H54 (cell line): Measurements from ENCODE around the gene P2RY6.

Experiments used
- DNase-seq: peaks from one replicate; pipeline ENCODE4 v3.0.0; 2011; ENCODE audit warnings: low spot score, mixed read lengths; ENCODE audit not compliant: insufficient read length
- FAIRE-seq: peaks from 3 replicates; lab custom pipeline; 2011; peaks lifted over from hg19 to GRCh38; lab: Jason Lieb, UNC
- POLR2A ChIP-seq: IDR thresholded peaks from 2 replicates; pipeline ENCODE4 v1.6.1; 2011; ENCODE audit warnings: low read depth, mild to moderate bottlenecking, low read length

The P2RY6 gene

GRCh38 chr11:73297702-73298101 lies 25.6 kb downstream of the P2RY6 start:
- no peak for DNase-seq

GRCh38 chr11:73298233-73298632 lies 26.1 kb downstream of the P2RY6 start:
- FAIRE-seq (no peak), DNase-seq (no peak)
- TF ChIP-seq POLR2A: no peak

More at GRCh38 chr11:73297702-73298101, 25.6 kb downstream of the P2RY6 start:
- FAIRE-seq: no peak
- TF ChIP-seq POLR2A: no peak

- no peak for FAIRE-seq
- no peak for DNase-seq
- TF ChIP-seq POLR2A: no peak
Observed at GRCh38 chr11:73299751-73300150, 27.6 kb downstream of the P2RY6 start.

GRCh38 chr11:73306069-73306841 lies 34.1 kb downstream of the P2RY6 start:
- no peak for DNase-seq
- no peak for TF ChIP-seq POLR2A
- no peak for FAIRE-seq

- no peak for TF ChIP-seq POLR2A
- DNase-seq (no peak), FAIRE-seq (no peak)
Observed at GRCh38 chr11:73306977-73307322, 34.8 kb downstream of the P2RY6 start.

- FAIRE-seq: no peak
- peak; percentile 89 for DNase-seq
- peak; percentile 63; the same call in 1 of the 2 replicates for TF ChIP-seq POLR2A
Observed at GRCh38 chr11:73307323-73308002, 35.3 kb downstream of the P2RY6 start.

- no peak for DNase-seq
- TF ChIP-seq POLR2A: peak; percentile 56; the same call in 1 of the 2 replicates
- FAIRE-seq: no peak
Observed at GRCh38 chr11:73308003-73308960, 36.1 kb downstream of the P2RY6 start, which contains the start of gene ARHGEF17. Gene ARHGEF17 (plus strand): TSS chr11:73308276. CDS start chr11:73308639, 363 bp downstream.

- no peak for FAIRE-seq
Observed at GRCh38 chr11:73308961-73309919, 37.1 kb downstream of the P2RY6 start.

GRCh38 chr11:73310076-73310475 lies 37.9 kb downstream of the P2RY6 start:
- TF ChIP-seq POLR2A: no peak
- FAIRE-seq (no peak), DNase-seq (no peak)

More at GRCh38 chr11:73308961-73309919, 37.1 kb downstream of the P2RY6 start:
- TF ChIP-seq POLR2A: peak; percentile 66
- peak; percentile 93 for DNase-seq

- FAIRE-seq: no peak
- no peak for DNase-seq
- TF ChIP-seq POLR2A: no peak
Observed at GRCh38 chr11:73310661-73311393, 38.7 kb downstream of the P2RY6 start.

- DNase-seq (no peak), FAIRE-seq (no peak)
- no peak for TF ChIP-seq POLR2A
Observed at GRCh38 chr11:73311394-73311869, 39.3 kb downstream of the P2RY6 start.

GRCh38 chr11:73312036-73312435 lies 39.9 kb downstream of the P2RY6 start:
- DNase-seq (no peak), FAIRE-seq (no peak)
- no peak for TF ChIP-seq POLR2A
